ENCODE measurements around the gene FTSJ1. TPM values are rescaled to one million over a fixed set of nuclear protein-coding genes. Genes with fewer than 3 reads are reported as not detected.

The FTSJ1 gene
- total RNA-seq, 1 donor: 55.0 TPM

DNA sequence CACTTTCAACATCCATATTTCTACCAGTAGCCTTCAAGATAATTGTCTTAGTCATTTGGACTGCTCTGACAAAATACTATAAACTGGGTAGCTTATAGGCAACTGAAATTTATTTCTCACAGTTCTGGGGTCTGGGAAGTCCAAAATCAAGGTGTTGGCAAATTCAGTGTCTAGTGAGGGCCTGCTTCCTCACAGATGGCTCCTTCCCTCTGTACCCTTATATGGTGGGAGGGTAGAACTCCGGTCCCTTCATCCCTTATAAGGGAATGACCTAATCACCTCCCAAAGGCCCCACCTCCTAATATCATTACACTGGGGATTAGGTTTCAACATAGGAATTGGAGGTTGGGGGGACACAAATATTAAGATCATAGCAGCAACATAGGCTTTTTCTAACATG, 56.2 kb downstream of the FTSJ1 start:
- no peak for DNase-seq (ENCODE audit: low read depth)
- TF ChIP-seq, protein P1, sequence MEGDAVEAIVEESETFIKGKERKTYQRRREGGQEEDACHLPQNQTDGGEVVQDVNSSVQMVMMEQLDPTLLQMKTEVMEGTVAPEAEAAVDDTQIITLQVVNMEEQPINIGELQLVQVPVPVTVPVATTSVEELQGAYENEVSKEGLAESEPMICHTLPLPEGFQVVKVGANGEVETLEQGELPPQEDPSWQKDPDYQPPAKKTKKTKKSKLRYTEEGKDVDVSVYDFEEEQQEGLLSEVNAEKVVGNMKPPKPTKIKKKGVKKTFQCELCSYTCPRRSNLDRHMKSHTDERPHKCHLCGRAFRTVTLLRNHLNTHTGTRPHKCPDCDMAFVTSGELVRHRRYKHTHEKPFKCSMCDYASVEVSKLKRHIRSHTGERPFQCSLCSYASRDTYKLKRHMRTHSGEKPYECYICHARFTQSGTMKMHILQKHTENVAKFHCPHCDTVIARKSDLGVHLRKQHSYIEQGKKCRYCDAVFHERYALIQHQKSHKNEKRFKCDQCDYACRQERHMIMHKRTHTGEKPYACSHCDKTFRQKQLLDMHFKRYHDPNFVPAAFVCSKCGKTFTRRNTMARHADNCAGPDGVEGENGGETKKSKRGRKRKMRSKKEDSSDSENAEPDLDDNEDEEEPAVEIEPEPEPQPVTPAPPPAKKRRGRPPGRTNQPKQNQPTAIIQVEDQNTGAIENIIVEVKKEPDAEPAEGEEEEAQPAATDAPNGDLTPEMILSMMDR (IDR thresholded peaks at IDR 0.05; ENCODE audit: insufficient read depth, low read length): no peak
- no peak overlapping the region for H3K4me3 ChIP-seq (ENCODE audit: low read depth, low read length)

DNA sequence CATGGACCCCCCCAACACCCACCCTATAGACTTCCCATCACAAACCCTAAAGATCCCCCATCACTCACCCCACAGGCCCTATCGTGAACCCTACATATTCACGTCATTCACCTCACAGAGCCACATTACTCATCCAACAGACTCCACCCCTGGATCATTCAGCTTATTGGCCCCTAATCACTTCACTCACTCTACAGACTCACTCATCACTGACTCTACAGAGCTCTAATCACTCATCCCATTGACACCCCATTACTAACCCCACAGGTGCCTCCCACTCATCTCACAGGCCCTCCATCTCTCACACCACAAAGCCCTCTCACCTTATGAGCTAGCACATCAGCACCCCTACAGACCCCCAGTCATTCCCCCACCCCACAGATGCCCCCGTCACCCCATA, 57.2 kb downstream of the FTSJ1 start:
- DNase-seq (ENCODE audit: low read depth): no peak
- TF ChIP-seq, protein P1 (IDR thresholded peaks at IDR 0.05; ENCODE audit: insufficient read depth, low read length): no peak
- no peak overlapping the region for H3K4me3 ChIP-seq (ENCODE audit: low read depth, low read length)

Other genes with a start within 250 kb of the FTSJ1 start
- gene SSX1, start 220.8 kb upstream of the FTSJ1 start, total RNA-seq (ENCODE audit: low replicate concordance): 0.09 TPM in 1 of 2 replicates, not detected in the other
- gene SSX3, start 119.5 kb upstream of the FTSJ1 start, total RNA-seq (ENCODE audit: low replicate concordance): not detected in 2 replicates
- gene SSX4, start 92.7 kb upstream of the FTSJ1 start, total RNA-seq (ENCODE audit: low replicate concordance): not detected in 2 replicates
- gene SSX4B, start 64.2 kb upstream of the FTSJ1 start, total RNA-seq (ENCODE audit: low replicate concordance): not detected in 2 replicates
- 10.2 and 97.0 TPM in 2 replicates for gene SLC38A5, start 5.9 kb upstream of the FTSJ1 start, total RNA-seq (ENCODE audit: low replicate concordance)
- 9.1 and 10.1 TPM in 2 replicates for gene PORCN, start 32.8 kb downstream of the FTSJ1 start, total RNA-seq (ENCODE audit: low replicate concordance)
- 30.7 and 49.2 TPM in 2 replicates for gene EBP, start 45.6 kb downstream of the FTSJ1 start, total RNA-seq (ENCODE audit: low replicate concordance)
- 8.0 and 10.1 TPM in 2 replicates for gene TBC1D25, start 63.5 kb downstream of the FTSJ1 start, total RNA-seq (ENCODE audit: low replicate concordance)
- gene RBM3, start 98.3 kb downstream of the FTSJ1 start, total RNA-seq (ENCODE audit: low replicate concordance): 125 and 463 TPM in 2 replicates
- gene WDR13, start 121.3 kb downstream of the FTSJ1 start, total RNA-seq (ENCODE audit: low replicate concordance): 41.2 and 72.7 TPM in 2 replicates
- gene WAS, start 207.6 kb downstream of the FTSJ1 start, total RNA-seq (ENCODE audit: low replicate concordance): 0.09 TPM in 1 of 2 replicates, not detected in the other
- 5.1 and 8.5 TPM in 2 replicates for gene SUV39H1, start 220.5 kb downstream of the FTSJ1 start, total RNA-seq (ENCODE audit: low replicate concordance)